Measurements from ENCODE around the gene CRTC1.

Gene CRTC1

DNA sequence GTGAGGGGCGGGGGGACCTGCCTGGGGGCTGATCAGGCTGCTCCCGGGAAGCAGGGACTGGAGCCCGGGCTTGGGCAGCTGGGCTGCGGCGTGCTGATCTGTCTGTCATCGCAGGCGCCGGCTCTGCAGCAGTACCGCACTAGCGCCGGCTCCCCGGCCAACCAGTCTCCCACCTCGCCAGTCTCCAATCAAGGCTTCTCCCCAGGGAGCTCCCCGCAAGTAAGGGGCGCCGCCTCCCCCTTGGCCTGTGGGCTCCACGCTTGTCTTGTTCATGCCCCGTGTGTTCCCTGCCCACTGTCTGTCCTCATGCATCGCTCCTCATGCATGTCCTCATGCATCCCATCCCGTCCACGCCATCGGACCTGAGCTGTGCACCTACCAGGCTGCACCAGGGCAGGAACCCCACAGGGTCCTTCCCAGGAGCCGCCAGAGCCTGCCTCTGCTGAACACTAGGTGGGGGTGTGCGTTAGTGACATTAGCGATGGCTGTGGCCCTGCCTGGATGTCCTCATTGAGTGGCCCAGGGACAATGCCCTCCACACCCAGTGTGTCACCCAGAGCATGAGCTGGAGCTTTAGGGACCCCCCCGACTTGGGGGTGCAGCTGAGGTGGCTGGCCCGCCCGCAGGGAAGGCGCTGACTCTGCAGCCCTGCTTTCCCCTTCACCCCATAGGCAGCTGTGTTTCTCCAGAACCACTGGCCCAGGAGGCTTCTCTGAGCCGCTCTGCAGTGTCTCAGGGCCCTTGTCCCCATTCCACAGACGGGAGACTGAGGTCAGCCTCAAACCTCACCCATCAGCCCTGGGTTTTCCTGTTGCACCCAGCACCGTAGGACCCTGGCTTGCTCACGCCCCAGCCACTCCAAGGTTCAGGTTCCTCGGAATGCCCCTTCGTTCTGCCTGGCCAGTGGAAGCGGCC lies 88.1 kb downstream of the CRTC1 start:
- no peak for DNase-seq (ENCODE audit: low read depth)

DNA sequence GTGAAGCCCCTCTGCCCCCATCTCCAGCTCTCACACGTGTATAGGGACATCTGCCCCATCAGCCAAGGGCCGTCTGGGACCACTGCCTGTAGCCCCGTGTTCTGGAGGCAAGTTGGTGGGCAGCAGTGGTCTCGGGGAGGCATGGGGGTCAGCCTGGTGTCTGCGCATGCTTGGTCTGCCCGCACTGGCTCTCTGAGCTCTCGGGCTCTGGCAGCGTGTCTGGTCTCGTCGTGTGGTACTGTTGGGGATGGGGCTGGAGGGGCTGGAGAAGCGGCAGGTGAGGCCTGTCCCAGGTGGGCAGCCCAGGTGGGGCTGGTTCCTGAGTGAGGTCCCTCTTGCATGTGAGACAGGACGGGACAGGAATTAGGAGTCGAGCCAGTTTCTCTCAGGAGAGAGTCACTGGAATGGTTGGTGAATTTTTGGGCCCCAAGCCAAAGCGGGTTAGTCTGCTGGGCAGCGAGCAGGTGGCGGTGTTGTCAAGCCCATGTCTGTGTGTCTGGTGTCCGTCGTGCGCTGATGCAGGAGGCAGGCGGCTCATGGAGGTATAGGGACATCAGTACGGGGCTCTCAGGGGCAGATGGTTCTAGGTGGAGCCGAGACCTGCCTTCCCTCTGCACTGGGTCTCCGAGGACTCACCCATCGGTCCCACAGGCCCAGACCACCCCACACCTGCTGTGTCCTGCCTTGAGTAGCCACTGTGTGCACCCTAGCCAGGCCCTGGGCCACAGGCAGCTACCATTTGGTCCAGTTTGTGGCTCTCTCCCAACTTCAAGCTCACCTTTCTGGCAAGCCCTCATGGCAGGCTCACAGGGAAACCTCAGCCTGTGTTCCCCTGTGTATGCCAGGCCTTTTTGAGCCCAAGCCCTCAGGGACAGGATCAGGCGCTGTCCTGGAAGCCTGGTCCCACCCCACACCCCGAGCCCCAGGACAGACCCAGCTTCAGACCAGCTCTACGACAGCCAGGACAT lies 89.4 kb downstream of the CRTC1 start:
- no peak for DNase-seq (ENCODE audit: low read depth)

GRCh38 chr19:18773682-18774081 lies 90.2 kb downstream of the CRTC1 start:
- no peak for DNase-seq (ENCODE audit: low read depth)

GRCh38 chr19:18774107-18774506 lies 90.6 kb downstream of the CRTC1 start:
- no peak for DNase-seq (ENCODE audit: low read depth)

GRCh38 chr19:18774782-18775444 lies 91.4 kb downstream of the CRTC1 start:
- DNase-seq (ENCODE audit: low read depth) = no peak

DNA sequence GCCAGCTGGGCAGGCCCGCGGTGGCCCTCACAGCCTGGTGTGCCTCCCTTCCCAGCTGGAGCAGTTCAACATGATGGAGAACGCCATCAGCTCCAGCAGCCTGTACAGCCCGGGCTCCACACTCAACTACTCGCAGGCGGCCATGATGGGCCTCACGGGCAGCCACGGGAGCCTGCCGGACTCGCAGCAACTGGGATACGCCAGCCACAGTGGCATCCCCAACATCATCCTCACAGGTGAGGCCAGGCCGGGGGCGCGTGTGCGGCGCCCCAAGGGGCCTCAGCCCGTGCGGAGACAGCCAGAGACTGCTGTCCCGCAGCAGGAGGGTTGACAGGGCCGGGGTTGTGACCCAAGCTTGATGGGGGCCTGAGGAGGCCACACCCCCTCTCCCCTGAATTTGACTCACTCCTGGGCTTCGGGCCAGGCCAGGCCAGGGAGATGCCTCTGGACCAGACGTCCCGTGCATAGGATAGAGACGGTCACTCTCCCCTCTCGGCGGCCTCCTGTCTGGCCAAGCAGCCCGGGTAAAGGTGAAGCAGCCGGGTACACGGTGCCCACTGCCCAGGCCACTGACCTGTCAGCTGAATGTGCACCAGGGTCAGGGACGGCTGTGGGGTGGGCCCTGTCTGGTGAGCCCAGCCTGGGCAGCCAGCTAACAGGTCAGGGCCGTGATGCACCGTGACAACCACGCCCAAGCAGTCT lies 92.3 kb downstream of the CRTC1 start:
- no peak for DNase-seq (ENCODE audit: low read depth)

- DNase-seq (ENCODE audit: low read depth) = no peak
These were observed 92.8 kb downstream of the CRTC1 start for GRCh38 chr19:18776288-18776594.

GRCh38 chr19:18776736-18777135 lies 93.3 kb downstream of the CRTC1 start:
- DNase-seq (ENCODE audit: low read depth) = no peak

DNA sequence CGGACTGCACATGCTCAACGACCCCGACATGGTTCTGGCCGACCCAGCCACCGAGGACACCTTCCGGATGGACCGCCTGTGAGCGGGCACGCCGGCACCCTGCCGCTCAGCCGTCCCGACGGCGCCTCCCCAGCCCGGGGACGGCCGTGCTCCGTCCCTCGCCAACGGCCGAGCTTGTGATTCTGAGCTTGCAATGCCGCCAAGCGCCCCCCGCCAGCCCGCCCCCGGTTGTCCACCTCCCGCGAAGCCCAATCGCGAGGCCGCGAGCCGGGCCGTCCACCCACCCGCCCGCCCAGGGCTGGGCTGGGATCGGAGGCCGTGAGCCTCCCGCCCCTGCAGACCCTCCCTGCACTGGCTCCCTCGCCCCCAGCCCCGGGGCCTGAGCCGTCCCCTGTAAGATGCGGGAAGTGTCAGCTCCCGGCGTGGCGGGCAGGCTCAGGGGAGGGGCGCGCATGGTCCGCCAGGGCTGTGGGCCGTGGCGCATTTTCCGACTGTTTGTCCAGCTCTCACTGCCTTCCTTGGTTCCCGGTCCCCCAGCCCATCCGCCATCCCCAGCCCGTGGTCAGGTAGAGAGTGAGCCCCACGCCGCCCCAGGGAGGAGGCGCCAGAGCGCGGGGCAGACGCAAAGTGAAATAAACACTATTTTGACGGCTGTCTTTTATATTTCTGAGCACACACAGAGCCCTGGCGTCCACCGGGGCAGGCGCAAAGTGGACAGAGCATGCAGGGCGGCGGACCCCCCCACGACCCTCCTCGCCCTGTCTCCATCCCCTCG lies 94.0 kb downstream of the CRTC1 start:
- no peak for DNase-seq (ENCODE audit: low read depth)

- no peak for DNase-seq (ENCODE audit: low read depth)
These were observed 94.6 kb downstream of the CRTC1 start for GRCh38 chr19:18778076-18778389.

DNA sequence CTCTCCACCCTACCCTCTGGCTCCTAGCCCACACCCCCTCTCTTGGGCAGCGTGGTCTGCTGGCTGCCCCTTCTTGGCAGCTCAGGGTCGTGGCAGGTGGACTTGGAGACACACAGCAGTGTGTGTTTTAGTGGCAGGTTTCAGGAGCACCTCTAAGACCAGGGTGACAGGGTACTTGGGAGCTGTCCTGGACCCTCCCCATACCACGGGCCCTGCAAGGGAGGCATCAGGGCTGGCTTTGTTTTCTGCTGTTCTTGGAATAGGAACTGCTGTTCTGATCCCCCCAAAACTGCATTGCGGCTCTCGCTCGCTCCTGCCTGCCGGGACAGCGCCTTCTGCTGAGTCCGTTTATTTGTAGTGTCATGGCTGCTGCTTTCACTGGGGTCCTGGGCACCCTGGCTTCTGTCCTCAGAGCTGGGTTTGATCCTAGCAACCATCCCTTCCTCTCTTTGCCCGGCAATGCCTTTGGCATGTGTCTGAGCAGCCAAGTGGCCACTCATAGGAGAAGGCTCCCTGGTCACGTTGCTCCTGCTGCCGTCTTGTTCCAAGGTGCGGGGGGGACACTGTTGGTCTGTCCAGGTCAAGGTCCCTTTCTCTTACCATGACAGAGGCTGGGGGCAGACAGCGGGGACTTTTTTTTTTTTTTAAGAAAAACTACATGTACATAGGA lies 95.5 kb downstream of the CRTC1 start:
- DNase-seq (ENCODE audit: low read depth) = no peak

GRCh38 chr19:18780081-18780480 lies 96.6 kb downstream of the CRTC1 start:
- no peak for DNase-seq (ENCODE audit: low read depth)

GRCh38 chr19:18780631-18781030 lies 97.2 kb downstream of the CRTC1 start:
- DNase-seq (ENCODE audit: low read depth) = no peak

GRCh38 chr19:18781047-18781600 lies 97.6 kb downstream of the CRTC1 start:
- no peak for DNase-seq (ENCODE audit: low read depth)

- DNase-seq (ENCODE audit: low read depth) = no peak
These were observed 98.5 kb downstream of the CRTC1 start for GRCh38 chr19:18781885-18782527.

DNA sequence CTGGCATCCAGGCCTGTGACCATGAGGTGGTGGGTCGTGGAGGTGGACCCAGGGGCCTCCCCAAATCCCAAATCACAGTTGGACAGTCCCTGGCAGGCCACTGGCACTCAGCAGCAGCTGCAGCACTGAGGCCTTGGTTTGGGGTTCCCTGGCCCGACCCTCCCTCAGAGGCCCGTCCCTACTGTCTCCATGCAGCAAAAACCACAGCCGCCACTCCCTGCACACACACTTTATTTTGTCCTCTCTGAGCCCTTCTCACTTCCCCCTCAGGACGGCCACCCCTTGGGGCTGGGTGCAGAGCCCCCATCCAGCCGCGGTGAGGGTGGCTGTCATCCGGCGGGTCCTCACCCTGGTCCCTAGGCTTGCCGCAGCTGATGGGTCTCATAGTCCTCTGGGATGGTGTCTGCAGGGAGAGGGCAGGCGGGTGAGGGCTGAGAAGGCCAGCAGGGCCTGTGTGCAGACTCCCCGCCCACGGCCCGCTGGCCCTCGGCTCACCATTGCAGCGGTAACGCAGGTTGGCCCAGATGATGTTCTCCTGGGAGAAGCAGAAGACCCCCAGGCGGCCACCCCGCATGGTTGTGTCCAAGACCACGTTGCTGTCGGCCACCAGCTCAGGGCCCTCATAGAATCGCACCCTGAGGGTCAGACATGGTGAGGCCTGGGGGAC lies 99.2 kb downstream of the CRTC1 start:
- no peak for DNase-seq (ENCODE audit: low read depth)

GRCh38 chr19:18783958-18784785 lies 100.7 kb downstream of the CRTC1 start:
- no peak for DNase-seq (ENCODE audit: low read depth)

DNA sequence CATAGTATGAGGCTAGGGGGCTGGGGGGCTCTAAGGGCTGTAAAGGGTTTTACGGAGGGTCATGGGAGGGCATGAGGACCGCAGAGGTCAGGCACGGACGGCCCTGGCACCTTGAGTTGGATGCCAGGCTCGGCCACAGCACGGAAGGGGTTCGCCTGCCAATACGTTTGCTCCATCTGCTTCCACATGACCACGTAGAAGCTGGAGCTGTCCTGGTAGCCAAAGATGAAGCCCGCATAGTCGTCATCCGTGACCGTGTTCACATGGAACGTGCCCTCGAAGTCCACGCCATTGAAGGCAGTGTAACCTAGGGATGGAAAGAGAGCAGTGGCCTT lies 101.3 kb downstream of the CRTC1 start:
- DNase-seq (ENCODE audit: low read depth) = no peak
